Right ventricle myocardium inferior (tissue), 1 donor: Measurements from ENCODE around the gene SCUBE3. TPM values are rescaled to one million over a fixed set of nuclear protein-coding genes. Genes with fewer than 3 reads are reported as not detected.

Experiments
- ATAC-seq: fragments of 200-7000 bp; cut with Tn5 transposase; one replicate; pipeline ENCODE4 v1.9.1; 2020; ENCODE audit warnings: mild to moderate bottlenecking, moderate library complexity
- DNase-seq: peaks from one replicate; pipeline ENCODE4 v3.0.0; 2021; ENCODE audit errors: missing footprints
- intact Hi-C: fragments of 100-400 bp; cut with DNase I; formaldehyde crosslinking; loops from one replicate; pipeline ENCODE4 v1.11.0; 2022
- total RNA-seq: library from RNA; stranded (reverse); fragmentation: NEBNext Ultra II Directional; extraction: Animal tissue kit (Norgen Biotek cat#: 25700); gene quantifications from one replicate; pipeline ENCODE4 v1.2.1, GENCODE V29; 2021
- donor health status: DM: no; HTN: yes; CAD: no; lungs with severe emphysema.

Gene SCUBE3
- total RNA-seq, 1 donor from 2014 or later = 10.3 TPM

DNA sequence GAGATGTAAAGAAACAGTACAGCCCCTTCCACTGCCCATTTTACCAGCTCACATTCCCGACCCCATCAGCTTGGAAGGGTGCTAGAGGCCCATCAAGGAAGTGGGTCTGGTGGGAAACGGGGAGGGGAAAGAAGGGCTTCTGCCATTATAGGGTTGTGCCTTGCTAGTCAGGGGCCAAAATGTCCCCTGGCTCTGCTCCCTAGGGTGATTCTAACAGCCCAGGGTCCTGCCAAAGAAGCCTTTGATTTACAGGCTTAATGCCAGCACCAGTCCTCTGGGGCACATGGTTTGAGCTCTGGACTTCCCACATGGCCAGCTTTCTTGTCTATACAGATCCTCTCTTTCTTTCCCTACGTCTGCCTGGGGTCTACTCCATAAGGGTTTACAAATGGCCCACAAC lies 35.2 kb downstream of the SCUBE3 start:
- no peak for DNase-seq
- ATAC-seq = peak; percentile 62
- intact Hi-C loops = loop anchor here (10.0 kb wide), 1 partner anchor 264 kb away; no protein-coding TSS in a partner anchor

DNA sequence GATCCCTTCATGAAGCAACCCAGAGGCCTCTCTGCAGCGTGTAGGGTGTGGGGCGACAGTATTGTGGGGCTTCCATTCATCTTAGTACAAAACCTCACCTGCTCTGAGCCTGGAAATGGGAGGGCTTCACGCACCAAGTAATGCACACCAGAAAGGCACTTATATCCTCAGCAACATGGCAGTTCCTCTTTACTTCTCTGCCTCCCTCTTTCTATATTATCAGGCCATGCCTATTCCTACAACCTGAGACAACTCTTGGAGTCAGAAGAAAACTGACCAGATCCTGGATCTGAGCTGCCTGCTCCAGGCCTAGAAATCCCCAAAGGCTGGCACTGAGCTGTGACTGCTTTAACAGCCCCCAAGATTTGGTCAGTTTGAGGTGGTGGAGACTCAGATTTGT lies 38.2 kb downstream of the SCUBE3 start:
- DNase-seq (no peak), ATAC-seq (no peak)
- intact Hi-C loops = no loop called here

DNA sequence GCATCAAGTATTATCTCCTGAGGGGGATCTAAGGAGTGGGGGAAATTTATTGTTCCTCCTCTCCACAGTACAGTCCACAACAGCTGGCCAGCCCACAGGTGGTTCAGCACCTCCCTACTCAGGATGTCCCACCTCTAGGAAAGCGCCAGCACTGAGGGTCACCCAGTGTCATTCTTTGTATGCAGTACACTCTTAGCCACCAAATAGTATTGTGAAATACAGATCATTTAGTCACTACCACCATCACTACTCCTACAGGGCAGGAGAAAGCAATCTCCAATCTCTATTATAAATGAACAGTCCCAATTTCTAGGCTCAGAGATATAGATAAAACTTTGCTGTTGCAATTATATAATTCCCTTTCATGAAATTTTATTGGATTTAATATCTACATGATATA lies 39.5 kb downstream of the SCUBE3 start:
- DNase-seq = no peak
- ATAC-seq = no peak
- intact Hi-C loops = no loop called here

DNA sequence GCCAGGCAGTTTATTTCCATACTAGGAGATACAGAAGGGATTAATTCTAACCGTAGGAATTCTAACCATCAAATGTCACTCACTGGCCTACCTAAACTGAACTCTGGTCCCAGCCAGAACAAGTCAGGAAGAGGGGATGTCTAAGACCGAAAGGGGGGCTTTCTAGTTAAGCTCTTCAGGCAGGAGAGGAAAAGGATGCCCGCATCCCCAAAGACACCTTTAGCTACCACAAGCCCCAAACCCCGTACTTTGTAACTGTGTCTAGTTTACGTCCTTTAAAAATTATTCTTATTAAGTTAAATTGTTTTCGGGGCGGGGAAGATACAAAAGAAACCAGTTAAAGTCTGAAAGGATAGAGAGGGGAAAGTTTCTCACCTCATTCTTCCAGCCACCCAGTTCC lies 44.6 kb downstream of the SCUBE3 start:
- DNase-seq (no peak), ATAC-seq (no peak)
- intact Hi-C loops = no loop called here

DNA sequence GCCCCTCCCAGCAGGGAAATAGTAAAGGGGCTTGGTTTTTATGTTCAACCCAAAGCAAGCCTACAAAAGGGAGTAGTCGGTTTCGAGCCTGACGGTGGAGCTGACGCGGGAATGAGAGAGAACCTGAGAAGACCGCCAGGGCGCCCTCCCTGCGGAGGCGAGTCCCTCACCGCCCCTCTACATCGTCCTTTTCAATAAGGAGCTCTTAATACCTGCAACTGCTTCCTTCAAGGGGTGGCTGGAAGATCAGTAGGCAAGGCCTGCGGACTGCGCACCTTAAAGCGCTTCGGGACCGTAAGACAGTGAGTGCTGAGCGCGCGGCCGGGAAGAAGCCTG lies 45.1 kb downstream of the SCUBE3 start:
- no peak for DNase-seq
- peak; percentile 0 for ATAC-seq
- intact Hi-C loops = no loop called here

DNA sequence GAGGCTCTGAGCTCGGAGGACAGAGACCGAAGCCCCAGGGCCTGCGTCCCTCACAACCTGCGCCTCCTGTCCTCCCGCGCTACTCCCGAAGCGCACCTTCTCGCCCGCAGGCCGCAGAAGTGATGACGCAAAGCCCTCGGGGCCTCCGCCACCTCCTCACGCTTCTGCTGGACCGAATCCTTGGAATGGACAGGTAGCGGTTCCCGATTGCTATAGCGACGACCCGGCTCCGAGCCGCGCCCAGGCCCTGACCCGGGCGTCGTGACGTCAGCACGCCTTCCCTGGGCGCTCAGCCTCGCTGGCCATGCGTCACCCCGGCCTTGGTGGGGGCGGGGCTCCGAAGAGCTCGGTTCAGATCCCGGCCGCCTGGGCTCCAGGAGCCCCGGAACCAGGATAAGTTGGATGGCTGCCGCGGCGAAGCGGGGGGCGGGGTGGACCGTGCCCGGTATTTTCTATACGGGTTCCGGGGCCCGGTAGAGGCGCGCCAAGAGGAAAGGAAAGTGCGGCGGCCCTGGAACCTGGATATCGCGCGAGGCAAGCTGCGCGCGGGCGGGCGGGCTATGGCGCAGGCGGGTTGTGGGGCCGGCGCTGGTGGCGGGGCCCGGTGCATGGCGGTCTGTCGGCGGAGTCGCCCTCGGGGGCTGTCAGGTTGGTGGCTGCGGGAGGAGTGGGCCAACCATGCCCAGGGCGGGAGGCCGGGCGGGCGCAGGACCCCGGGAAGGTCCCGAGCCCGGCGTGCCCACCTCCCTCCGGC lies 45.6 kb downstream of the SCUBE3 start, which contains the start of gene ZNF76:
ZNF76 (plus strand) TSS at position 542 of the 754 bp plus-strand sequence. CDS start 21,417 bp downstream, outside the sequence.
- ATAC-seq = peak; percentile 93
- intact Hi-C loops = no loop called here
- DNase-seq = peak; percentile 99

DNA sequence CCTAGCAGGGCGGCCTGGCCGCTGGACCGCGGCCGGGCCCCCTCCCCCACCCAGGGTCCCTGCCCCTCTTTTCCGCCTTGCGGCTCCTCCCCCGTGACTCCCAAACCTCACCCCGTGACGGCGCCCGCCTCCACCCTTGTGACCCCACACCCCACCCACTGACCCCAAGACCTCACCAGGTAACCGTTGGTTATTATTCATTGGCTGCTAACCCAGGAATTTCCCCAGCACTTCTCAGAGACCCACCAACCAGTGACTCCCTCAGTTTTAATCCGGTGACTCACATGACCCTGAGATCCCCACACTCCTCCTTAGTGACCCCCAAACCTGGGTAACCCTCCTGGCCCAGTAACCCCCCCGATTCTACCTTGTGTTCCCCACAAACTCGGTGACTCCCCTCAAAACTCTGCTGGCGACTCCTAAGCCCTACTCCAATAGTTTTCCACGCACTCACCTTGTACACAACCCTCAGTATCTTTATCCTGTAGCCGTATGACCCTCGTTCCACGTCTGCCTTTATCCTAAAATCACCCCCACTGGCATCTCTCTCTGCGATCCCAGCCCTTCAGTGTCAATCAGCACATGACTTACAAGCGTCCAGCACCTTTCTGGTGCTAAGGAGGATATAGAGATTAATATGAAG lies 46.3 kb downstream of the SCUBE3 start:
- ATAC-seq = peak; percentile 71
- peak; percentile 86 for DNase-seq
- intact Hi-C loops = no loop called here

DNA sequence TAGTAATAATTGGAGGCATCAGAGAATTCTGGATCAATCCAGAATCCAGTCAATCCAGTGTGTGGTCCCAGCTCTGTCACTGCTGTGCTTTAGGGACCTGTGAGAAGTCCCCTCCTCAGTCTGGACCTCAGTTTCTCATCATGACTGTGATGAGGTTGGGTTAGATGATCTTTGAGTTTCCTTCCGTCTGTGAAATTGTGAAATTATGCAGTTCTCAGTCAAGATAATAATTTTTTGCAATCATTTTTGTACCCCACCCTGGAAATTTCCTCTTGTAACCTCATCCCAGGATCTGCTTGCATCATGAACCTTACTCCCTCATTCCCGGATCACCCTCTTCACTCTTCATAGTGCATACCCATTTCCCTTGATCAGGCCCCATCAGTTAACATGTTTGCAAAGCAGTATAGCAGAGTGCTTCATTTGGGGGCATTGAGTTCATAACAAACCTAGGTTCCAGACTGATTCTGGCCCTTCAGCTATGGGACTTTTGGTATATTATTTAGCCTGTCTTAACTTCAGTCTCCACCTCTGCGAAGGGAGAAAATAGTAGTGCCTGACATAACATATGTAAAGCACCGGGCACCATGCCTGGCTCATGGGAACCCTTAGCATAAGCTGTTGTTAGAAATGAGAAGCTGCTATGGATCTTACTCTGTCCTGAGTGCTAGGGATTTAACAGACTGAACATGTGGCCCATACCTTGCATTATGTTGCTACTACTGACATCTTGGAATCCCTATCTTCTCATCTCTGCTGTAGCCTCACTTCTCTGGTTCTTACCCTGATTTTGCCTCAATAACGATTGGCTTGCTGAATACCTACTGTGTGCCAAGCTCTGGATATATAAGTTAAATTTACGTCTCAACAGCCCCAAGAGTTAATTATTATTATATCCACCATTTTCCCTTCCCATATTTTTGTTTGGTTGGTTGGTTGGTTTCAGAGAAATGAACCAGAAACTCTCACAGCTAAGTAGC lies 47.1 kb downstream of the SCUBE3 start:
- ATAC-seq (no peak), DNase-seq (no peak)
- intact Hi-C loops = no loop called here

DNA sequence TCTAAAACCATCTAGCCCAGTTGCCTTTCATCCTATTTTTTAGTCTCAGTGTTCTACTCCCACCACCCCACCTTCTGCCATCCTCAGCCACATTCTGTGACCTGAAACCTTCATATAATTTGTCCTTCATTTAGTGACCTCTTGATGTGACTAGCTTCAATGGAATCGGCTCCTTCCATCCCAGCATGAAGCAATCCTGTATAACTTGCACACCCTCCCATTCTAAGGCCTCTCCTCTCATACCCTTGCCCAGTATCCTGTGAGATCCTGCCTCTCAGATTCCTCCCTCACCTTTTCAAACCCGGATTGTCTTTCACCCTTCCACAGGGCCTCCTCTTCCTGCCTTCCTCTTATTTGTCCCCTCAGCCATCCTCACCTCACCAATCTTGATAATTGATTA lies 48.8 kb downstream of the SCUBE3 start:
- no peak for ATAC-seq
- intact Hi-C loops = no loop called here
- DNase-seq = no peak

DNA sequence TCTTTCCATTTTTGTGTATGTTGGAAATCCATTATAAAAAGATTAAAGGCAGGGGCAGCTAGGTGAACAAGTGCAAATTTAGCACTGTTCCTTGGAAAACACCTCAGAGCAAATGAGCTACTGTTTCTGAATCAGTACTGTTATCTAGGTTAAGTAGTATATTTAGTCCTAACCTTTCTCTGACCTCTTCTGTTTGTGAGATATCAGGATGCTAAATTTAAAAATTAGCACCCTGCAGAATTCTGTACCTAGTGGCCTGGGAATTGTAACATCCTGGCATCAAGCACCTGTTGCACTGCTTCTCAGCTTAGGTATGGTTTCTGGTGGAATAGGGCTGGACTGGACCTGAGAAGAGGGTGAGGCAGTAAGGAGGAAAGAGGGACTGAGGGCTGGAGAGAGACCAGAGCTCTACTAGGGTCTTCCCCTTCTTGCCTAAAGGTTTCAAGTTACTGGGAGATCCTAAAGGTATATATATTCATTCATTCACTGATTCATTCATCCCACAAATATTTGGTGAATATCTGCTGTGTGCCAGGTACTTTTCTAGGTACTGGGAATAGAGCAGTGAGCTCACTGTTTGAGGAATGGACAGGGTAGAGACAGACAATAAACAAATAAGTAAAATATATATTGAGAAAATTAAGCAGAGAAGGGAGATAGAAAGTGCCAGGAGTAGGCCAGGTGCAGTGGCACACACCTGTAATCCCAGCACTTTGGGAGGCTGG lies 51.0 kb downstream of the SCUBE3 start:
- intact Hi-C loops = no loop called here
- ATAC-seq (peak; percentile 7), DNase-seq (no peak)

DNA sequence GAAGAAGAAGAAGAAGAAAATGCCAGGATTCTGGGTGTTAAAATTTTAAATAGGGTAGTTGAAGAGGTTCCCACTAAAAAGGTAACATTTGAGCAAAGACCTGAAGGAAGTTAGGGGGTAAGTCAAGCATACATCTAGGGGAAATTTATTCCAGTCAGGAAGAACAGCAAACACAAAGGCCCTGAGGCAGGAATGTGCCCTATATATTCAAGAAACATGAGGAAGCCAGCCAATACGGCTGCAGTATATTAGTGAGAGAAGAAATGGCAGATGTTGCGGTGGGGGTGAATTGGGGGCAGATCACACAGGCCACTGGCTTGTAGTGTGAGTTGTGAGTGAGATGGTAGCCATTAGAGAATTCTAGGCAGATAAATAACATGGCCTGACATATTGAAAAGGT lies 51.8 kb downstream of the SCUBE3 start:
- DNase-seq (no peak), ATAC-seq (no peak)
- intact Hi-C loops = no loop called here

DNA sequence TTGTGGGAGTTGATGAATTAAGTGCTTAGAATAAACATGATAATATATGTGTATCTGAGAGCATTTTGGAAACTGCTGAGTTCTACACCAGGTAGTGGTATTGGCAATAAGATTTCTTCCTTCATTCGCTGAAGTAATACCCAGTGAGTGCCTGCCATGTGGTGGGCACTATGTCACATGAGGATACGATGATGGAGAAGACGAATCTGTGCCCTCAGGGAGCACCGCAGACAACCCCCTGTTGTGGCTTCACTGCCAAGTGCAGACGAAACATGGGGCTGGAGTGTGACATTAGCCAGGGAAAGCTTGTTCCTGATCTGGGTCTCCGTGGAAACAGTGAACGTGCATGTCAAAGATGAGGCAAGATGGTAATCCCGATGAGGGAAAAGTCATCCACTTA lies 53.7 kb downstream of the SCUBE3 start:
- intact Hi-C loops = no loop called here
- ATAC-seq = no peak
- DNase-seq = no peak

DNA sequence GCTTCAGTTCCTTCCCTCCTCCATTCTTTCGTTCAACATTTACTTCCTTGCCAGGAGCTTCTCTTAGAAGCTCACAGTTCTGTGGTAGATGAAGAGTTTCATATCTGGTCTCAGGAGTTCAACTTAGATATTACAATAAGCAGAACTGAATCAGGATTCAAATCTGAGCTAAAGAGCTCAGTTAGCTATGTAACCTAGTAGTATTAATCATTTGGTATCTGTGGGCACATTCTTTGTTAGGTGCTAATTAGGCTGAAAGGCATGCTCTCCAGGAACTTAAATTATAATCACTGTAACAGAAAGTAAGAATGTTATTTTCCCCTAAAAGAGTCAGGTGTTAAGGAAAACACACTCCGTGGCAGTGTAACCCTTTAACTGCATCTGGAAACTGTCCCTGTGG lies 54.1 kb downstream of the SCUBE3 start:
- ATAC-seq (no peak), DNase-seq (no peak)
- intact Hi-C loops = no loop called here

DNA sequence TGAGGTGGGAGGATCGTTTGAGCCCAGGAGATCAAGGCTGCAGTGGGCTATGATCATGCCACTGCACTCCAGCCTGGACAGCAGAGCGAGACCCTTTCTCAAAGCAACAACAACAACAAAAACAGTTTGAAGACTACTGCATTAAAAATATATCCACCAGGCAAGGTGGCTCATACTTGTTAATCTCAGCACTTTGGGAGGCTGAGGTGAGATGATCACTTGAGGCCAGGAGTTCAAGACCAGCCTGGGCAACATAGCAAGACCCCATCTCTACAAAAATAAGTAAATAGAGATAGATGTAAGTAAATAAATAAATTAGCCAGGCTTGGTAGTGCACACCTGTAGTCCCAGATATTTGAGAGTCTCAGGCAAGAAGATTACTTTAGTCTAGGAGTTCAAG lies 58.2 kb downstream of the SCUBE3 start:
- ATAC-seq = no peak
- intact Hi-C loops = no loop called here
- no peak for DNase-seq

DNA sequence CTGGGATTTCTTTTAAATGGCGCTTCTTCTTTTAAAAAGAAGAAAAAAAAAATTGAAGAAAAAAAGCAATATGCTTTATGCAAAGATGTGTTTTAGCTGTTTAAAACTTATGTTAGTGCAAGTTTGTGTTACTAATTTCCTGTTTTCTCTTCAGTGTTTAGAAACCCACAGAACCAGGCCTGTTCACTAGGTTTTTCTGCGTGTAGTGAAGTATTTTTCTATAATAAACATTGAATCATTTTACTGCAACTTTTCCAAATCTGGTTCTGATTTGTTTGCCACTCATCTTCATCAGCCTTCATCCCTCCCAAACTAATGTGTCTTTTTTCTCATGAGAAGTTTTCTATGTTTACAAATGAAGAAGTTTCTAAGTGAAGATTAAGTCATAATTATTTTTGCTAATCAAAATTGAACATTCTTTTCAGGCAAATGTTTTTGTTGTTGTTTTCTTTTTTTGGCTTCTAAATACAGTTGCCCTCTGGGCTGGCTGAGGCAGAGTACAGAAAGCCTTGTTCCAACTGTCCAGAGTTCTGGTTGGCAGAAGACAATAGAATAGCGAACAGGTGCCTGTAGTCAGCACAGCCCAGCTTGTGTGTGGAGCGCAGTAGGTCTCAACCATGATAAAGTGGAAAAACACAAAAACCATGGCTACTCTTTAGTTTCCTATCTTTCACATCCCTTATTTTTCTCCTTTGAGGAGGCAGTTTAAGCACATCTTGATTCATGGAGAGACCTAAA lies 60.2 kb downstream of the SCUBE3 start:
- ATAC-seq (no peak), DNase-seq (no peak)
- intact Hi-C loops = no loop called here

DNA sequence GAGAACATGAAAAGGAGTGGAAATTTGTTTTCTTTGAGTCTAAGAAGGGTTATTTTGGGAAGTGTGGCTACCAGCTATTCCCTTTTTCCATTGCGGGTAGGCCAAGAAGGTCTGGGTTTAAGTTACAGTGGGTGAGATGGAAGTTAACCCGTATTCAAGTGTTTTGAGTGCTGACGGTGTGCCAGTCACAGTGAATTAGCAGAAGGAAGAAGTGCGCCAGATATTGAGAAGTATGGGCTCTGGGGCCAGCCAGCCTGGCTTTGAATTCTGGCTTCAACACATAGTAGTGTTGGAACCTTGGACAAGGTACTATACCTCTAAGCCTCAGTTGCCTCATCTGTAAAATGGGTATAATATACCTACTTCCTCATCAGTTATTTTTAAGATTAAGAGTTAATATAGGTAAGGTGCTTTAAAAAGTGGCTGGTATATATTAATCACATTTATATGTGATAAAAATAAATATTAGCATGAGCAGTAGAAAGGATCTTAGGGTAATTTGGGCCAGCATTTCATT lies 62.0 kb downstream of the SCUBE3 start:
- DNase-seq (no peak), ATAC-seq (no peak)
- intact Hi-C loops = no loop called here

DNA sequence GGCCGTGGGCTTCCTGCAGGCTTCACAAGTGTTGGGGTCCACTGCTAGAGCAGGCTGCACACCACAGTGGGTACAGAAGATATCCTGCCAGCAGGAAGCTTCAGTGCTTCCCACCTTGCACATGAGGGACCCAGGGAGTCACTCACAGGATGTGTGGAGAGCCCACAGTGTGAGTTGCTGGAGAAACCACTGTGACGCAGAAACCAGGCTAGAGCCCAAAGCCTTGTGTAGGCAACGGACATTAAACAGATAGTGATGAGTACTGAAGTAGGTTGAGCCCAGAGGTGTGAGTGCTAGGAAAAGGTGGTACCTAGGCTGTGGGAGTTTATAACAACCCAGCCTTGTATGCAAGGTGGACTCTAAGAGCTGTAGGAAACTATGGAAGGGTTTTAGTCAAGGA lies 65.0 kb downstream of the SCUBE3 start:
- ATAC-seq (peak; percentile 8), DNase-seq (no peak)
- intact Hi-C loops = no loop called here

DNA sequence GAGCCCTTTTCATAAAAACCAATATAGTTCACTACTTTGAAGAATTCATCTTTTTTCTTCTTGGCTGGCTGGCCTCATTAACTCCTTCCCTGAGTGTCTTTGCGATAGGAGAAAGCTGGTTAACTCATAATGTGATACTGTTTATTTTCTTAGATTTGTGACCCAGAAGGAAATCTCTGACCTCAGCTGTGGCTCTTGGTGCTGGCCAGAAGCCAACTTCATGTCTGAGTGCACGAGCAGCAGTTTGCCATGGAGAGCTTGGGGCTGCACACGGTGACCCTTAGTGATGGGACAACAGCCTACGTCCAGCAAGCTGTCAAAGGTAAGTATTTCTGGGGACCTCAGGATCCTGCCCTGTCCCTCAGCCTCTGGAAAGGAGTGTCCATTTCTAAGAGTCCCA lies 67.1 kb downstream of the SCUBE3 start:
- no peak for DNase-seq
- intact Hi-C loops = no loop called here
- no peak for ATAC-seq
